Hepatocyte (in vitro differentiated cells): ENCODE data around the gene FAM118A. TPM values are rescaled to one million over a fixed set of nuclear protein-coding genes. Genes with fewer than 3 reads are reported as not detected.
A peak's percentile ranks its signal among the peaks of the same experiment; 100 is the strongest.

Experiments
- DNase-seq: peaks from one replicate; pipeline ENCODE4 v3.0.0-alpha.2; 2016; ENCODE audit warnings: low spot score
- H2AFZ ChIP-seq: fragments of 200-600 bp; sonication (generic); 2 replicates; pipeline ENCODE4 v1.6.0; 2016; ENCODE audit warnings: antibody characterized with exemption, mild to moderate bottlenecking
- H3K27ac ChIP-seq: fragments of 200-600 bp; sonication (generic); 2 replicates; pipeline ENCODE4 v1.5.1; 2016; ENCODE audit warnings: mild to moderate bottlenecking
- H3K27me3 ChIP-seq: fragments of 200-600 bp; sonication (generic); 2 replicates; pipeline ENCODE4 v1.6.1; 2016
- H3K36me3 ChIP-seq: fragments of 200-600 bp; sonication (generic); replicated peaks from 2 replicates; pipeline ENCODE4 v1.5.1; 2016; ENCODE audit warnings: low read depth; ENCODE audit not compliant: insufficient read depth
- H3K4me1 ChIP-seq: fragments of 200-600 bp; sonication (generic); 2 replicates; pipeline ENCODE4 v1.5.1; 2016; ENCODE audit warnings: mild to moderate bottlenecking, moderate library complexity; ENCODE audit not compliant: insufficient read depth
- H3K4me2 ChIP-seq: fragments of 200-600 bp; sonication (generic); 2 replicates; pipeline ENCODE4 v1.6.0; 2016
- H3K4me3 ChIP-seq: fragments of 200-600 bp; sonication (generic); 2 replicates; pipeline ENCODE4 v1.5.1; 2016; ENCODE audit warnings: mild to moderate bottlenecking
- H3K79me2 ChIP-seq: fragments of 200-600 bp; sonication (generic); 2 replicates; pipeline ENCODE4 v1.6.0; 2017; ENCODE audit warnings: mild to moderate bottlenecking
- H3K9me2 ChIP-seq: fragments of 200-600 bp; sonication (generic); replicated peaks from 2 replicates; pipeline ENCODE4 v1.6.0; 2017; ENCODE audit warnings: mild to moderate bottlenecking; ENCODE audit not compliant: insufficient read depth
- H3K9me3 ChIP-seq: fragments of 200-600 bp; sonication (generic); 2 replicates; pipeline ENCODE4 v1.5.1; 2016; ENCODE audit warnings: low read depth, mild to moderate bottlenecking
- H4K20me1 ChIP-seq: fragments of 200-600 bp; sonication (generic); 2 replicates; pipeline ENCODE4 v1.6.0; 2016; ENCODE audit warnings: mild to moderate bottlenecking; ENCODE audit not compliant: insufficient read depth, poor library complexity, severe bottlenecking
- CTCF ChIP-seq: fragments of 200-600 bp; sonication (generic); IDR thresholded peaks from 2 replicates; pipeline ENCODE4 v1.5.1; 2016; ENCODE audit warnings: antibody characterized with exemption, mild to moderate bottlenecking; ENCODE audit not compliant: poor library complexity
- EZH2 ChIP-seq: fragments of 200-600 bp; sonication (generic); IDR thresholded peaks from 2 replicates; pipeline ENCODE4 v1.6.1; 2016; ENCODE audit warnings: antibody characterized with exemption, mild to moderate bottlenecking, borderline replicate concordance
- EZH2phosphoT487 ChIP-seq: fragments of 200-600 bp; sonication (generic); IDR thresholded peaks from one replicate; pipeline ENCODE4 v1.6.1; 2018; ENCODE audit warnings: antibody characterized with exemption, mild to moderate bottlenecking, low read depth, moderate library complexity; ENCODE audit not compliant: unreplicated experiment, severe bottlenecking
- WGBS: methylation state at CpG from one replicate; pipeline ENCODE4 v1.1.6; 2016; ENCODE audit warnings: low lambda C conversion rate; ENCODE audit errors: missing lambda C conversion rate; 5-methylcytosine and 5-hydroxymethylcytosine counted together
- polyA plus RNA-seq: library from polyadenylated mRNA; unstranded; fragments of >200 nt; fragmentation: Nextera tagmentation; extraction: Ambion mirVana; gene quantifications from 2 replicates; pipeline ENCODE4 v1.2.1, GENCODE V29; 2016
- total RNA-seq: library from RNA; depleted of rRNA; stranded (reverse); fragments of >200 nt; gene quantifications from 2 replicates; pipeline ENCODE4 v1.2.3, GENCODE V29; 2014

FAM118A gene
- total and polyA plus RNA-seq, 2 experiments from 2014 or later, result 94.2 to 193 TPM

GRCh38 chr22:45268167-45268957 is 41.4 kb upstream of the FAM118A start:
- Histone ChIP-seq H4K20me1 (no peaks in the 10 kb centered on the region), H2AFZ (peak overlapping the region; percentile 98), H3K27ac (peak overlapping the region; percentile 87), H3K4me3 (peak overlapping the region; percentile 93), H3K9me2 (no peaks in the 10 kb centered on the region), H3K79me2 (no peaks in the 10 kb centered on the region), H3K27me3 (no peaks in the 10 kb centered on the region), H3K9me3 (no peaks in the 10 kb centered on the region), H3K4me1 (peaks cover 31% of the 10 kb centered on the region), H3K4me2 (peak overlapping the region; percentile 100), H3K36me3 (no peaks in the 10 kb centered on the region)
- DNase-seq, result peak; percentile 78
- TF ChIP-seq EZH2phosphoT487 (no peak), CTCF (no peak), EZH2 (no peak)
- under 1% methylated on average over 18 of the region's 47 CpGs for WGBS

- Histone ChIP-seq H3K4me3 (peak overlapping the region; percentile 93), H3K79me2 (no peaks in the 10 kb centered on the region), H2AFZ (peak overlapping the region; percentile 98), H4K20me1 (no peaks in the 10 kb centered on the region), H3K9me2 (no peaks in the 10 kb centered on the region), H3K27me3 (no peaks in the 10 kb centered on the region), H3K4me2 (peak overlapping the region; percentile 100), H3K9me3 (no peaks in the 10 kb centered on the region), H3K36me3 (no peaks in the 10 kb centered on the region), H3K27ac (peak overlapping the region; percentile 87), H3K4me1 (peaks cover 36% of the 10 kb centered on the region)
- WGBS, result 3% methylated on average over 39 of the region's 60 CpGs
- peak; percentile 95 for DNase-seq
- TF ChIP-seq EZH2, result no peak
- TF ChIP-seq EZH2phosphoT487, result no peak
- TF ChIP-seq CTCF, result peak; percentile 93
These were observed 40.5 kb upstream of the FAM118A start for GRCh38 chr22:45268958-45269844.

GRCh38 chr22:45270095-45271020 is 39.4 kb upstream of the FAM118A start:
- Histone ChIP-seq H2AFZ (no peak overlapping the region), H3K27ac (no peak overlapping the region), H3K9me3 (no peaks in the 10 kb centered on the region), H3K4me1 (peaks cover 39% of the 10 kb centered on the region), H3K36me3 (no peaks in the 10 kb centered on the region), H4K20me1 (no peaks in the 10 kb centered on the region), H3K4me2 (peak overlapping the region; percentile 100), H3K9me2 (no peaks in the 10 kb centered on the region), H3K4me3 (no peak overlapping the region), H3K79me2 (no peaks in the 10 kb centered on the region), H3K27me3 (no peaks in the 10 kb centered on the region)
- TF ChIP-seq CTCF, result no peak
- DNase-seq, result no peak
- WGBS, result 76% methylated on average over 16 of the region's 16 CpGs
